ENCODE measurements around the gene MS4A7.
"Not testable (repeated sequence)": the region's sequence is repeated elsewhere in the genome, so short reads cannot be mapped to it uniquely, and the experiment has no call there.

Gene MS4A7, protein sequence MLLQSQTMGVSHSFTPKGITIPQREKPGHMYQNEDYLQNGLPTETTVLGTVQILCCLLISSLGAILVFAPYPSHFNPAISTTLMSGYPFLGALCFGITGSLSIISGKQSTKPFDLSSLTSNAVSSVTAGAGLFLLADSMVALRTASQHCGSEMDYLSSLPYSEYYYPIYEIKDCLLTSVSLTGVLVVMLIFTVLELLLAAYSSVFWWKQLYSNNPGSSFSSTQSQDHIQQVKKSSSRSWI

GRCh38 chr11:60378354-60378753 is at the start of gene MS4A7:
TSS of gene MS4A7 (plus strand) at chr11:60378532. CDS start at chr11:60383142, 4,610 bp downstream.
- DNase-seq: peak; percentile 94 to 96

DNA sequence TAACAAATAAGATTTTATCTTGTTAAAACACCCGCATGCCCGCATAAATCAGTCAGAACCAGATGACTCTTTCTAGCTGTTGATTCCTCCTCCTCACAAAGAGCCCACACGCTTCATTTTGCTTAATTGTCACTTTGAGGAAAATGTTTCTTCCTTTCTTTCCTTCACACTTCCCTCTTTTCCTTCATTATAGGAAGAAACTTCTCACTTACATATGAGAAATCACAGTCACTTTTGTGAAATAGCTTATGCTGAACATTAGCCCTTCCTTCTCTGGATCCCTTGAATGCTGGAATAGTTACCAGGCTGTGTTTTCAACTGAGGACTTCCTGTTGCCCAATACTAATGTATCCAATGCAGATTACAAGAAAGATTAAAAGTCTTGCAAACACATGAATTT is 45.5 kb upstream of the MS4A7 start:
- no peak for DNase-seq

DNA sequence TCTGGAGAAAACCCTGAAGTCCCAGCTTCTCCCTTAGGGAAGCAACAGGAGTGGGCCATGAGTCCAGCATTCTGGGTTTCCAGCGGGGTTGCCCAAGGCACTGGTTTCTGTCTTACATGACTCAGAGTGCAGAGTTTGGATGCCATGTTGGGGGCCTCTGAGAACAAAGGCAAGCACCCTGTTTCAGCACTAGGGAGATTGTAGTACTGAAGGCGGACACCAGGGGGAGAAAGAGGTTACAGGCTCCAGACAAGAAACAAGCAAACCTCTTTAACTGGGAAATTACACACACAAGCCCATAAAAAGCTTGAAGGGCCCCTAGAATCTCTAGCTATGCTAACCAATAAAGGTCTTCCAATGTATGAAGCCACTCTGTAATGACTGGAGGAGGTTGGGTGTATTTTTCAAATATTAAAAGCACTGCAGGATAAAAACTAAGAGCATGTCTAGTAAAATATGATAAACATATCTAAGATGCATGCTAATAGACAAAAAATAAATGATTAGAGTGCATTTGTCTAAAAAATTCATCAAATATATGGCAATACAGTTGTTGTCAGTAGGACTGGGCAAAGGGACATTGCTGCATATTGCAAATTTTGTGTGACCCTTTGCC is 44.2 kb upstream of the MS4A7 start:
- DNase-seq: peak; percentile 47 to 70

DNA sequence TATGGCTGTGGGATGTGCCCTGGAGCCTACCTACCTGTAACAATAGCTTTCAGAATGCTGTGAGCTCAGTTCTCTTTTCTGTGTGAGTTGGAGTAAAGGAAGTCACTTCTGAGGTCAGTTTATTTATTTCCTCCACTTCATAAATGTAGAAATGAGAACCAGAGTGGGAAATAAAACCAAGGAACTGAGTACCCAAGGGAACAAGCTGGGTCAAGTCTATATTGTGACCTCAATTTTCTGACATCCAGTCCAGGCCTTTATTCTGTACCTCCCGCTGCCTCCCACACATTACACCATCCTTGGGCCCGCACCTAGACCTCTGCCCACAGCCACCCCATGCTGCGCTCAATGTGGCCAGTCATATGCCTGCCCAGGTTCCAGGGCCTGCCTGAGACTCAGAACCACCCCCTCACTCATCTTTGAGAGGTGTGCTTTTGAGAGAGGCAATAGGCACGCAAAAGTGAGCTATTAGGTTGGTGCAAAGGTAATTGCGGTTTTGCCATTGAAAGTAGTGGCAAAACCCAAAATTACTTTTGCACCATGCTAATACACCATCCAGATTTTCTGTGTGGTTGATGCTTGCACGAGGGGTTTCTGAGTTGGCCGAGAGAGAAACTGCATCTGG is 41.5 kb upstream of the MS4A7 start:
- DNase-seq: no peak

- no peak for DNase-seq
Observed at GRCh38 chr11:60338053-60338452, 40.3 kb upstream of the MS4A7 start.

- no peak for DNase-seq
Observed at GRCh38 chr11:60339356-60339755, 39.0 kb upstream of the MS4A7 start.

GRCh38 chr11:60343094-60343704 is 35.1 kb upstream of the MS4A7 start:
- peak; percentile 28 to 31 for DNase-seq

GRCh38 chr11:60344146-60344545 is 34.2 kb upstream of the MS4A7 start:
- no peak for DNase-seq

DNA sequence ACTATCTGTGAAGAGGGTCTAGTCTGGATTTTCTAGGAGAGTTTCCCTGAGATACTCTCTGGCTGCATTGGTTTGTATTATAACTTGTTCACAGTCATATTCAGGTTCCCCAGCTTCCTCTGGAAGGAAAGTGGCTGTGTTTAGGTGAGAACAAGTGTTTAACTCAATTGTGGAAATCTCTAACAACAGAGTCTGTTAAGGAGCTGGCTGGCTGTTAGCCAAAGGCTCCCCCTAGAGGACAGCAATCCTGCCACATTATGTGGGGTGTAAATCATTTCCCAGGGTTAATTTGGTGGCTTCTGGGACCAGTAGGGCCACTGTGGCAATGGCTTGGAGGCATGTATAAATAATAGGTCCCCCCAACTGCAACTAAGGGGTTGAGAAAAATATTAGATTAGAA is 32.8 kb upstream of the MS4A7 start:
- DNase-seq: peak; percentile 15 to 44

DNA sequence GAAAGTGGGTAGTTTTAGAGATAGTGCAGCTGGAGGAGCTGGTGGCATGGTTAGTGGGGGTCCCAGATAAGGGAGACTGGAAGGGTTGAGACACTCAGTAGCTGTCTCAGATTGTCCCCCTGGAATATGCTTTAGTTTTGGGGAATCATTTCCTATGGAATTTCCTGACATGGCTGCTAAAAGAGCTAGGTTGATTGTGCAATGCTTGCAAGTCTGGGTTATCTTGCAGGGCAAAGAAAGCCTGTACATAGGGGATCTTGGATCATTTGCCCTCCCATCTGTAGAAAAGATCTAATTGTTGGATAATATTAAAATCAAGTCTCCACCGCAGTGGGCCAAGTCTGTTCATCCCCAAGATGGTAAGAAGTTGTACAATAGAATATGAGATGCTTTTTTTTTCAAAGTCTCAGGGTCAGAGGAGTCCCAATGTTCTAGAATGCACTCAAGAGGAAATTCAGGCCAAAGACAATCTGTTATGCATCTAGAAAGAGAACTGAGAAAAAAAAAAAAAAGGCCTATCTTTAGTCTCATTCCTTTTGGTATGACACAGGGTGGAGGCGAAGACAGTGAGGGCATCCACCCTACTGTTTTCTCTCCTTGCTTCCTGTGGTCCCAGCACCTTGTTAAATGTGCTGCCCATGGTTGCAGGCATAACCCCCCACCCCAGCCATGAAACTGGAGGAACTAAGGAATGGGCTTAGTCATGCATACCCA is 31.1 kb upstream of the MS4A7 start:
- no peak for DNase-seq

- no peak for DNase-seq
Observed at GRCh38 chr11:60348116-60348515, 30.2 kb upstream of the MS4A7 start.

GRCh38 chr11:60349990-60350389 is 28.3 kb upstream of the MS4A7 start:
- peak; percentile 2 to 31 for DNase-seq

DNA sequence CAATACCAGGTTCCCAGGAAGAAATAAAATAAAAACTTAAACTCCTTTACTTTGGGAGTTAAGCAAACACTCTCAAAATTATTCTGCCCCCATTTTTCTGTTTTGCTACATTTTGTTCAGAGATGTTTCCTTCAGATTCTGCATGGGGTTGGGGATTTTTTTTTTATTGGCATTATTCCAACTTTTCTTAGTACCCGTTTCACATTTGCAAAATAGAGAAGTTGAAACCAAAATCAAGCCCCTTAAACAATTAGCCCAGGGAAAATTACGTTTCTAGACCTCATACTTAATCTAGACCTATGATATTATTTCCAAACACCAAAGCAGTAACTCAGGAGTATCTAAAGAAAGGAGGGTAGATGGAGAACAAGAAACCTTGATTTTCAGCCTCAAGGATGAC is 20.6 kb upstream of the MS4A7 start:
- no peak for DNase-seq

DNA sequence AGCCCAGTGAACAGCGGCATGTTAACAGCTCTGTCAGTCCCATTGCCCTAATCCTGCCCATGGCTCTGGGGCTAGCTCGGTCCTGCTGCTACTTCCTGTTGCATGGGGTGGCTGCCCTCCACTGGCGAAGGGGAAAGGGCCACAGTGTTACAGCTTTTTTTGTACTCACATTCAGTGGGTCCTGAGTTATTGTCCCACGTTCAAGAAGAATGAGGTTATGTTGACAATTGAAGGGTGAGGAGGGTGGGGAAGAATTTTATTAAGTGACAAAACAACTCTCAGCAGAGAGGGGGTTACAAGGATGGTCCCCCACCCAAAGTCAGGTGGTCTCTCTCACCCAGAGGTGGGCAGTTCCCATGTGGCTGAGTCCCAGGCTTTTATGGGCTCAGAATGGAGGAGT is 17.7 kb upstream of the MS4A7 start:
- DNase-seq: no peak

- no peak for DNase-seq
Observed at GRCh38 chr11:60362241-60362640, 16.1 kb upstream of the MS4A7 start.

DNA sequence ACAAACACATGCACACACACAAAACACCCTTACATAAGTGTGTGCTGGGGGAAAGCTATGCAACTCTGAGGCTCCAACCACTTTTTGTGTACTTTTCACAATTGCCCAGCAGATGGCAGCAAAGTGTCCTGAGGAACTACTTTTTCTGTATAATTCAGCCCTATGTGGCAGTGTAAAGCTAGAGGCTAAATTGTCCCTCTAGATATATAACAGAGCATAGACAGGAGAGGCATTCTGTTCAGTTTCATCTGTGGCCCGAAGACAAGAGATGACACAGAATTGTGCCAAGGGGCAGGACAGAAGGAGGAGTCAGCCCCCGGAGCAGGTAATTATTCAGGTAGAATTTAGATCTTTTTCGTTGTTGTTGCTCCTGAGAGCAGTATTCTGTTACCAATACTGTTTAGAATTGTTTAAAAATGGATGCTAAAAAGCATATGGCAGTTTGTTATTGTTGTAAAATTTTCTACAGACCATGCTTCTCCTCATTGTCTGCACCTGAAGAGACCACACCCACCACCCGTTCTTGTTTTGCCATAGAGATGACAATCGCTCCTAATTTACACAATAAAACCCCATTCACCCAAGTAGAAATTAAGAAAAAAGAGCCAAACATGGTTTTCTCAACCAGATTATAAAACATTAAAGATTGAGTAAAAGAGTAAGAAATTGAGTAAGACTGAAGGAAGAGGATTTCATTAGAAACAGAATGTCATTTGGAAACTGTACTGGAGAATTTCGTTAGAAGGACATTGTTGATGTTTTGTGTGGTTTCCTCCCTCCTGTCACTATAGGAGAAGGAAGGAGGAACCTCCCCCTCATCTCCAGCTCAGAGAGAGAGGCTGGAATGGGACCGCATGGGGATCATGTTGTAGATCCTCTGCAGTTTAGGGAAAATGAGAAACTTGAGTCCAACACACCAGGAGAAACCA is 14.5 kb upstream of the MS4A7 start:
- peak; percentile 82 to 83 for DNase-seq

DNA sequence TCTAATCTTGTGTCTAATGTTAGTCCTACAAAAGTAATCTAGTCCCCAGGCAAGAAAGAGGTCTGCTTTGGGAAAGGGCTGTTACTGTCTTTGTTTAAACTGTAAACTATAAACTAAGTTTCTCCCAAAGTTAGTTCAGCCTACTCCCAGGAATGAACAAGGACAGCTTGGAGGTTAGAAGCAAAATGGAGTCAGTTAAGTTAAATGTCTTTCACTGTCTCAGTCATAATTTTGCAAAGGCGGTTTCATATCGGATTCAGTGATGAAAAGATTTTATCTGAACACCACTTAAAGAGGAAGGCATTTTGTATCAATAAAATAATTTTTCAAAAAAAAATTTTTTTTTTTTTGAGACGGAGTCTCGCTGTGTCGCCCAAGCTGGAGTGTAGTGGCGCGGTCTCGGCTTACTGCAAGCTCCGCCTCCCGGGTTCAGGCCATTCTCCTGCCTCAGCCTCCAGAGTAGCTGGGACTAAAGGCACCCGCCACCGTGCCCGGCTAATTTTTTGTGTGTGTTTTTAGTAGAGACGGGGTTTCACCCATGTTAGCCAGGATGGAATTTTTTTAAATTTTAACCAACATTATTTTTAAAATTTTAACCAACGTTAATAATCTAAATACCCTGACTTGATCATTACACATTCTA is 11.9 kb upstream of the MS4A7 start:
- not testable (repeated sequence) for DNase-seq

DNA sequence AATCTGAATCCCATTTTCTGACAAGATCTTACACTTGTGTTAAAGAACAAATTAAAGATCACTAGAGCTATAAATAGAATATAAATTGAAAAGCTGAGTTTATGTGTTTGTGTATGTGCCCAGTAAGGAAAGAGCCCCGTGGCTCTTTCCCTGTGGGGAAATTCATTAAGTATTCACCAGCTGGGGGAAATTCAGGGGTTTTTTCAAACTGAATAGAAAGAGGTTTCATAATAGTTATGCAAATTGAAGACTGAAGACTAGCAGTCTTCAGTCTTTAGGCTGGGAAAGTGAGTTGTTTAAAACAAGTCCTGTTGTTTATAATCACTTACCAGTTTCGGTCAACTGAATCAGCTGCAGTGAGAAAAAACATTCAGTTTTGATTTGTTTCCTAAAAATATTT is 11.3 kb upstream of the MS4A7 start:
- peak; percentile 21 to 37 for DNase-seq

- no peak for DNase-seq
Observed at GRCh38 chr11:60367896-60368295, 10.4 kb upstream of the MS4A7 start.

GRCh38 chr11:60370252-60370810 is 8.0 kb upstream of the MS4A7 start:
- DNase-seq: no peak

DNA sequence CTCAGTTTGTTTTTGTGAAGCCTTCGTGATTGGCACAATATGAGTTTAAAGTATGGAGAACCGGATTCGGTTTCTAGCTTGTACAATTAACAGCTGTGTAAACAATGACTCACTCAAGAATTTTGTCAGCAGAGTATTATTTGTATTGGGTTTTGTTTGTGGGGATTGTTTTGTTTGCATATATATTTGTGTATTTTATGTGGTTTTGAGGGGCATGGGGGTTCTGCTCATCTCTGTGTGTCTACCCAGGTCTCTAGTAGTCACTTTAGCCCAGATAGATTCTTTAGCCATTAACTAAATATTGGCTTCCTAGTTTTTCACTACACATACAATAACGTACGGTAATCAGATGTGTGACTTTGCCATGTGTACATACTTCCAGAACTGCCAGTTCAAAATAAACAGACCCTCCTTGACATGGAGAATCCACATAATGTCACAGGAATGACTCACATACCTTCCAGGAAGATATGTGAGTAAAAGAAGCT is 7.5 kb upstream of the MS4A7 start:
- no peak for DNase-seq

Measured in AML-193 (cell line).